H1 (cell line): Measurements from ENCODE around the gene RILP. TPM values are rescaled to one million over a fixed set of nuclear protein-coding genes. Genes with fewer than 3 reads are reported as not detected.

ENCODE experiments used
- BACH1 ChIP-seq: IDR thresholded peaks from 2 replicates; pipeline ENCODE4 v1.6.1; 2012; ENCODE audit warnings: low read length, improper control_type of control experiment
- POU5F1 ChIP-seq: IDR thresholded peaks from 2 replicates; pipeline ENCODE4 v1.6.1; 2011; ENCODE audit warnings: low read depth, mild to moderate bottlenecking, low read length, moderate library complexity
- RAD21 ChIP-seq, 2 experiments: IDR thresholded peaks in 1 of 2; conservative IDR thresholded peaks in 1 of 2; 2 replicates each; pipeline ENCODE4 v1.6.1; 2011; ENCODE audit warnings: low read depth in 2 of 2, low read length in 2 of 2, improper control_type of control experiment in 1 of 2, inconsistent platforms in 1 of 2, mild to moderate bottlenecking in 1 of 2, moderate library complexity in 1 of 2
- RXRA ChIP-seq: IDR thresholded peaks from 2 replicates; pipeline ENCODE4 v1.6.1; 2011; ENCODE audit warnings: low read depth, mild to moderate bottlenecking, low read length, moderate library complexity; ENCODE audit not compliant: insufficient read depth
- polyA plus RNA-seq, 7 experiments: library from polyadenylated mRNA; depleted of rRNA in 3 of 7; stranded (reverse) in 5 of 7; unstranded in 2 of 7; fragments of >200 nt in 5 of 7; fragments of 200-250 nt in 2 of 7; gene quantifications; 1 replicate in 5 of 7; 2 replicates in 1 of 7; 4 replicates in 1 of 7; pipeline versions ENCODE4 v1.2.1 to v1.2.3, GENCODE V29; 2011 to 2013; ENCODE audit warnings: missing spikeins in 2 of 7, mixed read lengths in 2 of 7
- total RNA-seq: library from RNA; stranded (reverse); fragmentation: NEBNext Ultra II Directional; extraction: Animal tissue kit (Norgen Biotek cat#: 25700); gene quantifications from 2 replicates; pipeline ENCODE4 v1.2.1, GENCODE V29; 2021

The RILP gene
- total and polyA plus RNA-seq, 2 of the 8 experiments (the other 6 are each of a cell fraction or from before 2014, with no cell fraction given), result 6.8 to 7.2 TPM

DNA sequence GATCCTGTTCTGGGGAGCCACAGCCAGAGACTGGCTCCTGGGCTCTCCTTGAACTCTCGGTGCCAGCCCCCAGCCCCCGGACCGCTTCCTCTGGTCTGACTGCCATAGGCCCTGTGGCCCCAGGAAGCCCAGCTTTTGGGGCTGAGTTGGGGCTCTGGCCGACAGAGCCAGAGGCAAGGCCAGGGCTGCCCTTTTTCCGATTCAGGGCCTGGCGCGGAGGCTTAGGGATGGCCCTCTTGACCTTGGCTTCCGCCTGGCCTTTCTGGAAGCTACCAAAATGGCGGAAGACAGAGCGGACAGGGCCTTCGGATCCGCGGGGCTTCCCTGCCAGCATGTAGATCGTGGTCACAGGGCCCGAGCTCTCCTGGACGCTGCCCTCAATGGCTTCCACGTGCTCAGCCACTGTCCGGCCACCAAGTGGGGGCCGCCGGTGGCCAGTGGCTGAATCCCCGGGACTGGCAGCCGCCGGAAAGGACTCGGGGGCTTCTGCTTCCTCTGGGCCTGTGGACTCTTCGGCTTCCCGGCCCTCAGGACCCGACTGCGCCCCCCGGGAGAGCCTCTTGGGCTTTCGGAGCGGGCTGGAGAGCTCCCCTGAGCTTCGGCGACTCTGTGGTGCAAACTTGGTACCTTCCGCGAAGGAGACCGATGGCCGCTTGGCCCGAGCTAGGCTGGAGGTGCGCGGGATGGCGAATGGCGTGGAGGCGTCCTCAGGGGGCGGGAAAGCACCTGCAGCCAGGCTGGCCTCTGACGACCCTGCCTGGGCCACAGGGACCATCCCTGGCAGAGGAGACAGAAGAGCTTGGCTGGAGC lies 14.6 kb downstream of the RILP start (continued):
- TF ChIP-seq RAD21 (IDR thresholded peaks at IDR 0.05 in 1 of 2, conservative IDR thresholded peaks at IDR 0.05 in 1 of 2; ENCODE audit: low read depth in 2 of 2, low read length in 2 of 2) (no peak), RXRA (no peak), BACH1 (no peak), POU5F1 (no peak)
- TF ChIP-seq, all 59 proteins: peak for 0
